Aorta (tissue), 5 donors: Measurements from ENCODE around the gene PCDHAC2. TPM values are rescaled to one million over a fixed set of nuclear protein-coding genes. Genes with fewer than 3 reads are reported as not detected.
A peak's percentile ranks its signal among the peaks of the same experiment; 100 is the strongest.

Source experiments
- ATAC-seq: fragments of 200-7000 bp; cut with Tn5 transposase; one replicate; pipeline ENCODE4 v1.9.1; 2022; ENCODE audit warnings: moderate library complexity; ENCODE audit not compliant: low FRiP score
- DNase-seq, 2 donors: peaks; one replicate each; pipeline ENCODE4 v3.0.0-alpha.2; 2020
- H3K27ac ChIP-seq, 2 donors: one replicate each; pipeline ENCODE4 v1.5.1; 2013; ENCODE audit warnings: low read length in 2 of 2, mild to moderate bottlenecking in 2 of 2, moderate library complexity in 2 of 2, control low read depth in 1 of 2, inconsistent platforms in 1 of 2, low read depth in 1 of 2
- H3K27me3 ChIP-seq, 2 donors: one replicate each; pipeline ENCODE4 v1.6.1; 2013; ENCODE audit warnings: control low read depth in 1 of 2, low read length in 1 of 2, mild to moderate bottlenecking in 1 of 2, moderate library complexity in 1 of 2; ENCODE audit not compliant: insufficient read depth in 2 of 2, control insufficient read depth in 1 of 2
- H3K36me3 ChIP-seq, 2 donors: one replicate each; pipeline ENCODE4 v1.6.1; 2013; ENCODE audit warnings: control low read depth in 1 of 2, low read length in 1 of 2, mild to moderate bottlenecking in 1 of 2; ENCODE audit not compliant: insufficient read depth in 2 of 2, control insufficient read depth in 1 of 2
- H3K4me1 ChIP-seq, 2 donors: one replicate each; pipeline ENCODE4 v1.6.1; 2013; ENCODE audit warnings: low read length in 2 of 2, control low read depth in 1 of 2, mild to moderate bottlenecking in 1 of 2, moderate library complexity in 1 of 2; ENCODE audit not compliant: insufficient read depth in 2 of 2, control insufficient read depth in 1 of 2
- H3K4me3 ChIP-seq, 2 donors: one replicate each; pipeline ENCODE4 v1.5.1; 2013; ENCODE audit warnings: low read length in 2 of 2, control low read depth in 1 of 2, mild to moderate bottlenecking in 1 of 2
- H3K9me3 ChIP-seq: one replicate; pipeline ENCODE4 v1.6.1; 2013; ENCODE audit warnings: mild to moderate bottlenecking, low read length; ENCODE audit not compliant: control insufficient read depth
- WGBS, 2 donors: extraction: QIAGEN DNeasy Blood & Tissue Kit; methylation state at CpG; one replicate each; pipeline ENCODE4 v1.1.7; 2013; 5-methylcytosine and 5-hydroxymethylcytosine counted together
- intact Hi-C, 2 donors: fragments of 100-400 bp; cut with DNase I; formaldehyde crosslinking; loops; one replicate each; pipeline versions ENCODE4 v1.14.2 to v1.15.0; 2022
- polyA plus RNA-seq, 2 donors: library from polyadenylated mRNA; stranded (reverse); fragments of 200-250 nt; gene quantifications; one replicate each; pipeline ENCODE4 v1.2.3, GENCODE V29; 2013
- total RNA-seq, 2 donors: library from RNA; stranded (reverse); fragmentation: NEBNext Ultra II Directional; extraction: Animal tissue kit (Norgen Biotek cat#: 25700); gene quantifications; one replicate each; pipeline ENCODE4 v1.2.1, GENCODE V29; 2021
- donor health status: healthy with polysubstance abuse.
- donor health status: Bipolar disorder and iron deficiency.
- donor health status: DM: no; HTN: no; CAD: no.
- donor health status: DM: no; HTN: no; CAD: no.
- donor health status: DM: yes; HTN: yes; CAD: no.

Gene PCDHAC2
- total and polyA plus RNA-seq, 4 donors = 0.25 to 1.9 (median 0.96) TPM

- Histone ChIP-seq H3K27me3 (peaks cover 0 to 1% of the 10 kb centered on the region in 2 donors), H3K9me3 (no peaks in the 10 kb centered on the region), H3K4me1 (no peaks in the 10 kb centered on the region), H3K4me3 (no peak overlapping the region), H3K36me3 (no peaks in the 10 kb centered on the region), H3K27ac (no peak overlapping the region)
- DNase-seq = no peak
- intact Hi-C loops = no loop called here
- WGBS, 2 donors = 38 to 49% methylated on average over 2 of the region's 2 CpGs
- no peak for ATAC-seq
These were observed 13.0 kb upstream of the PCDHAC2 start for GRCh38 chr5:140953234-140953633.

GRCh38 chr5:140962190-140962589 is 4.1 kb upstream of the PCDHAC2 start:
- Histone ChIP-seq H3K9me3 (no peaks in the 10 kb centered on the region), H3K4me1 (no peaks in the 10 kb centered on the region)
- ATAC-seq = no peak

GRCh38 chr5:140964356-140964755 is 1.9 kb upstream of the PCDHAC2 start:
- ATAC-seq = no peak
- Histone ChIP-seq H3K4me3 (no peak overlapping the region), H3K36me3 (no peaks in the 10 kb centered on the region), H3K27me3 (no peaks in the 10 kb centered on the region), H3K27ac (no peak overlapping the region), H3K4me1 (no peaks in the 10 kb centered on the region), H3K9me3 (no peaks in the 10 kb centered on the region)
- intact Hi-C loops = no loop called here
- DNase-seq = no peak
- WGBS, 2 donors = 70 to 75% methylated on average over 3 of the region's 3 CpGs

More at GRCh38 chr5:140962190-140962589, 4.1 kb upstream of the PCDHAC2 start:
- no peak overlapping the region for H3K27ac ChIP-seq
- H3K27me3 ChIP-seq = no peaks in the 10 kb centered on the region
- no peaks in the 10 kb centered on the region for H3K36me3 ChIP-seq
- WGBS, 2 donors = 86 to 93% methylated on average over 1 of the region's 1 CpG
- no peak overlapping the region for H3K4me3 ChIP-seq
- no peak for DNase-seq
- intact Hi-C loops = no loop called here

GRCh38 chr5:140965905-140966292 is 377 bp upstream of the PCDHAC2 start:
- H3K27ac ChIP-seq = no peak overlapping the region
- no peaks in the 10 kb centered on the region for H3K36me3 ChIP-seq
- intact Hi-C loops = no loop called here
- ATAC-seq = no peak
- DNase-seq = no peak
- H3K9me3 ChIP-seq = no peaks in the 10 kb centered on the region
- no peaks in the 10 kb centered on the region for H3K27me3 ChIP-seq
- 0 to 2% methylated on average over 9 of the region's 9 CpGs for WGBS, 2 donors
- H3K4me1 ChIP-seq = no peaks in the 10 kb centered on the region
- peak overlapping the region; percentile 5 to 59 for H3K4me3 ChIP-seq

- no peaks in the 10 kb centered on the region for H3K9me3 ChIP-seq
- no peaks in the 10 kb centered on the region for H3K4me1 ChIP-seq
- no peak overlapping the region for H3K27ac ChIP-seq
- no peak overlapping the region for H3K4me3 ChIP-seq
- 24 to 30% methylated on average over 34 of the region's 34 CpGs for WGBS, 2 donors
- intact Hi-C loops = no loop called here
- H3K36me3 ChIP-seq = no peaks in the 10 kb centered on the region
- no peak for ATAC-seq
- no peak for DNase-seq
- no peaks in the 10 kb centered on the region for H3K27me3 ChIP-seq
These were observed 1.1 kb downstream of the PCDHAC2 start for GRCh38 chr5:140967226-140967893.

GRCh38 chr5:140969880-140970279 is 3.6 kb downstream of the PCDHAC2 start:
- intact Hi-C loops = no loop called here
- Histone ChIP-seq H3K9me3 (no peaks in the 10 kb centered on the region), H3K36me3 (no peaks in the 10 kb centered on the region), H3K27ac (no peak overlapping the region), H3K4me1 (no peaks in the 10 kb centered on the region), H3K27me3 (no peaks in the 10 kb centered on the region), H3K4me3 (no peak overlapping the region)
- no peak for ATAC-seq
- DNase-seq = no peak

GRCh38 chr5:140973550-140973949 is 7.3 kb downstream of the PCDHAC2 start:
- no peaks in the 10 kb centered on the region for H3K27me3 ChIP-seq
- intact Hi-C loops = no loop called here
- no peak for ATAC-seq
- H3K4me3 ChIP-seq = no peak overlapping the region
- H3K4me1 ChIP-seq = no peaks in the 10 kb centered on the region
- H3K27ac ChIP-seq = no peak overlapping the region
- no peaks in the 10 kb centered on the region for H3K36me3 ChIP-seq
- H3K9me3 ChIP-seq = no peaks in the 10 kb centered on the region
- no peak for DNase-seq

GRCh38 chr5:140977003-140977402 is 10.7 kb downstream of the PCDHAC2 start:
- H3K27me3 ChIP-seq = no peaks in the 10 kb centered on the region
- ATAC-seq (no peak), DNase-seq (no peak)
- 77 to 81% methylated on average over 3 of the region's 3 CpGs for WGBS, 2 donors
- H3K27ac ChIP-seq = no peak overlapping the region
- intact Hi-C loops = no loop called here
- no peaks in the 10 kb centered on the region for H3K36me3 ChIP-seq
- H3K4me1 ChIP-seq = no peaks in the 10 kb centered on the region
- no peak overlapping the region for H3K4me3 ChIP-seq
- H3K9me3 ChIP-seq = no peaks in the 10 kb centered on the region

GRCh38 chr5:140978260-140978659 is 12.0 kb downstream of the PCDHAC2 start:
- H3K9me3 ChIP-seq = no peaks in the 10 kb centered on the region
- no peak overlapping the region for H3K27ac ChIP-seq
- no peaks in the 10 kb centered on the region for H3K36me3 ChIP-seq
- H3K4me3 ChIP-seq = no peak overlapping the region
- intact Hi-C loops = no loop called here
- ATAC-seq (no peak), DNase-seq (no peak)
- no peaks in the 10 kb centered on the region for H3K4me1 ChIP-seq
- no peaks in the 10 kb centered on the region for H3K27me3 ChIP-seq
- whole genome bisulfite sequencing, 2 donors = 52 to 68% methylated on average over 2 of the region's 2 CpGs
